H1 (cell line): ENCODE data around the gene RPL22L1. TPM values are rescaled to one million over a fixed set of nuclear protein-coding genes. Genes with fewer than 3 reads are reported as not detected.
A peak's percentile ranks its signal among the peaks of the same experiment; 100 is the strongest.

Source experiments
- CREB1 ChIP-seq: IDR thresholded peaks from 2 replicates; pipeline ENCODE4 v1.6.1; 2012; ENCODE audit warnings: inconsistent platforms
- CTBP2 ChIP-seq: IDR thresholded peaks from 2 replicates; pipeline ENCODE4 v1.7.0; 2011; ENCODE audit warnings: borderline replicate concordance, mild to moderate bottlenecking, moderate library complexity, mixed read lengths, low read length; ENCODE audit not compliant: insufficient read depth, insufficient read length
- HDAC2 ChIP-seq, 2 experiments: fragments of 300-600 bp in 1 of 2; sonication (generic) in 1 of 2; IDR thresholded peaks; 2 replicates each; pipeline ENCODE4 v1.6.1; 2011 to 2012; ENCODE audit warnings: low read depth in 2 of 2, low read length in 2 of 2, mild to moderate bottlenecking in 2 of 2, moderate library complexity in 2 of 2, borderline replicate concordance in 1 of 2, inconsistent platforms in 1 of 2
- KDM4A ChIP-seq: IDR thresholded peaks from one replicate; pipeline ENCODE4 v1.7.1; 2012; ENCODE audit warnings: low read depth, mild to moderate bottlenecking, moderate library complexity, low read length, inconsistent platforms; ENCODE audit not compliant: severe bottlenecking
- SUZ12 ChIP-seq: fragments of 200-600 bp; sonication (generic); IDR thresholded peaks from 2 replicates; pipeline ENCODE4 v1.6.1; 2012; ENCODE audit warnings: mild to moderate bottlenecking, inconsistent platforms, low read length, moderate library complexity, mixed read lengths
- TAF7 ChIP-seq: optimal IDR thresholded peaks from 2 replicates; pipeline ENCODE3; 2011; ENCODE audit warnings: low read depth, mild to moderate bottlenecking, inconsistent platforms, low read length, moderate library complexity, borderline replicate concordance
- polyA plus RNA-seq, 7 experiments: library from polyadenylated mRNA; depleted of rRNA in 3 of 7; stranded (reverse) in 5 of 7; unstranded in 2 of 7; fragments of >200 nt in 5 of 7; fragments of 200-250 nt in 2 of 7; gene quantifications; 1 replicate in 5 of 7; 2 replicates in 1 of 7; 4 replicates in 1 of 7; pipeline versions ENCODE4 v1.2.1 to v1.2.3, GENCODE V29; 2011 to 2013; ENCODE audit warnings: missing spikeins in 2 of 7, mixed read lengths in 2 of 7
- total RNA-seq: library from RNA; stranded (reverse); fragmentation: NEBNext Ultra II Directional; extraction: Animal tissue kit (Norgen Biotek cat#: 25700); gene quantifications from 2 replicates; pipeline ENCODE4 v1.2.1, GENCODE V29; 2021

Gene RPL22L1
- total and polyA plus RNA-seq, 2 of the 8 experiments (the other 6 are each of a cell fraction or from before 2014, with no cell fraction given), result 99.9 to 280 TPM

- TF ChIP-seq SUZ12 (no peak), CTBP2 (no peak), KDM4A (peak; percentile 54), CREB1 (peak; percentile 87), HDAC2 (IDR thresholded peaks at IDR 0.05; ENCODE audit: borderline replicate concordance in 1 of 2, low read depth in 2 of 2, low read length in 2 of 2) (peak; percentile 19 to 75; a peak in 2 of 4 replicates), TAF7 (peak; percentile 95)
- TF ChIP-seq, all 59 proteins: peak for 24
Observed at GRCh38 chr3:170869645-170870593, at the start of gene RPL22L1 (continued).
